D341Med (cell line): ENCODE data around the gene KCTD19.

Experiments used
- DNase-seq: peaks from one replicate; pipeline ENCODE4 v3.0.0; 2012; ENCODE audit warnings: low spot score

KCTD19 gene

GRCh38 chr16:67242138-67242730 is 84.3 kb downstream of the KCTD19 start:
- no peak for DNase-seq

DNA sequence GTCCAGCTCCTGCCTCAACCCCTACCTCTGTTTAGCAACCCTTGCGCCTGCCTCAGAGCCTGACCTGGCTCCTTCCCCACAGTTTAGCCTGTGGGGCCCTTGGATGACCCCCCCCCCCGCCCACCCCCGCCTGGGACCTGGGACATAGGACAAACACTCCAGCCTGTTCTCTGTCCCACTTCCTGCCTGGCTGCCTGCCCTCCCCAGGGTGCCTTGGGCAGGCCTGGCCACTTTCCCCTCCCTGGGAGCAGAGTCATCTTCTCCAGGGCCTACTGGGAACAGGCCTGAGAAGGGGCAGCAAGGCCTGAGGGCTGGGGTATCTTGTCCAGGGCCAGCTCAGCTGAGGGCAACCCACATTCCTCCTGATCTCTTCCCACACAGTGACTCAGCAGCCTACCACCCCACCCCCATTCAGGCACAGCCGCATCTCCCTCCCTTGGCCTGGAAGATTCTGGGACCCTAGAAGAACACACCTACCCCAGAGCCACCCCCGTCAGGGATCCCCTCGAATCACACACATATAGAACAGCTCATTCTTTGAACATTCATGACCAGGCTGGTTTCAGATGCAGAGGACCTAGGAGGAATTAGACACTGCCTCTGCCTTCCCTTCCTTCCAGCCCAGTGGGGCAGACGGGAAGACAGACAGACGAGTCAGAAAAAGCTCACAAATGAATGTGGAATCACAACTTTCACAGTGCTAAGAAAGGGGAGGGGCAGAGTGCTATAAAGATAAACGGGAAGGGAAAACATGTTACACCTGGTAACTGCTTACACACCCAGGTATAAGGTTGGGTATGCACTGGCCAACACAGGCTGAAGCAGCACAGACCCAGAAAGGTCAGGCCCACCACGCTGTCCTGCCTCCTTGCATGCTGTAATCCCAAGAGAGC is 85.3 kb downstream of the KCTD19 start:
- DNase-seq = no peak

DNA sequence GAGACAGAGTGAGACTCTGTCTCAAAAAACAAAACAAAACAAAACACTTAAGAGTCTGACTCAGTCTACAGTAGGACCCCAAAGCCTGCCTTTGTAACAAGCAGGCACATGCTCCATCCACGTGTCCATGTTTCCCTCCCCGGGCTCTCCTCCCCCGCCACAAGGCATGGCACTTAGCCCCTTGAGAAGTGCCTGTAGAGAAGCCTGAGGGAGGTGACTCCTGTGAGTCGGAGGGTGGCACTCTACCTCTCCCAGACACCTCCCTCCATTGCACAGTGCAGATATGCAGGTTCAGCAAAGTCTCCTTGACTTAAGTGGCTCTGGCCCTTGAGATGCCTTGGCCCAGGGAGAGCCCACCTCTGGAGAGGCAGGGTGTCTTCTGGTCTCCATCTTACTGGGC is 86.0 kb downstream of the KCTD19 start:
- no peak for DNase-seq
